ENCODE results near the gene ARAP1.

The ARAP1 gene

DNA sequence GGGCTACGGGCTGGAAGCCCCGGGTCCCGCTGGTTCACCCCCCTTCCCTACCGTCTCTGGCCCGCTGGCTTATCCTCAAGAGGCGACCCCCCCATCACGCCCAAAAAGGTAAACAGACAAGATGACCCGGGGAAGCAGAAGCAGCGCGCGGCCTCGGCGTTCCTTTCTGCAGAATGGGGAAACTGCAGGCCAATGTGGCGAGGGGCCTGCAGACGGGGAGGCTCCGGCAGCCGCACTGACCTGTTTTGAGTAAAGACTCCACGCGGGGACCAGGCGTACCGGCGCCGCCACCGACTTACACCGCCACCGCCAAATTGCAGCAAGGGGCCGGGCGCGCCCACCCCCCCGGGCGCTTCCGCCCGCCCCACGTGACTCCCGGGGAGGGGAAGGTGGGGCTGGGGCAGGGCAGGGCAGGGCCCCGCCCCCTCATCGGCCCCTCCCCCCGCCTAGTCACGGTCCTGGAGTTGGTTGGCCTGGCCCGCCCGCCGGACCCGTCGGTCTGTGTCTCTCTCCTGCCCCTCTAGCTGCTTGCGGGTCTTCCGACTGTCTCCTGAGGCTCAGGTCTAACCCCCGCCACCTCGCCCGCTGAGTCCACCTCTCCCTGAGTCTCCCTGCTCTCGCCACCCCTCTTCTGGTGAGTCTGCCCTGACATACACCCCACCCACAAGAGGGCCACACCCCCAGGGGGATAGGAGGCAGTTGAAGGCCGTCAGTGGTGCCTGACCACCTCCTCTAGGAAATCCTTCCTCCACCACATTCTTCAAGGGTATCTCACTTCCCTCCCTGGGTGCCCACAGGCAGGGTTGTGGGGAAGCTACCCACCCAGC lies at the start of gene ARAP1:
Gene ARAP1 (minus strand): TSS at position 321 of the 827 bp plus-strand sequence. CDS start 25,280 bp downstream, outside the sequence.
- H3K4me3 ChIP-seq (replicated peaks; ENCODE audit: low read depth, low read length): peak within 1 kb of the TSS; percentile 72
- no peaks in the 10 kb centered on the region for H3K27me3 ChIP-seq (replicated peaks; ENCODE audit: control insufficient read depth, insufficient read depth, low read length)
- no peaks in the 10 kb centered on the region; the same call in 1 of the 2 replicates for H3K36me3 ChIP-seq (ENCODE audit: control insufficient read depth, insufficient read depth, low read length)
- TF ChIP-seq, protein P1, sequence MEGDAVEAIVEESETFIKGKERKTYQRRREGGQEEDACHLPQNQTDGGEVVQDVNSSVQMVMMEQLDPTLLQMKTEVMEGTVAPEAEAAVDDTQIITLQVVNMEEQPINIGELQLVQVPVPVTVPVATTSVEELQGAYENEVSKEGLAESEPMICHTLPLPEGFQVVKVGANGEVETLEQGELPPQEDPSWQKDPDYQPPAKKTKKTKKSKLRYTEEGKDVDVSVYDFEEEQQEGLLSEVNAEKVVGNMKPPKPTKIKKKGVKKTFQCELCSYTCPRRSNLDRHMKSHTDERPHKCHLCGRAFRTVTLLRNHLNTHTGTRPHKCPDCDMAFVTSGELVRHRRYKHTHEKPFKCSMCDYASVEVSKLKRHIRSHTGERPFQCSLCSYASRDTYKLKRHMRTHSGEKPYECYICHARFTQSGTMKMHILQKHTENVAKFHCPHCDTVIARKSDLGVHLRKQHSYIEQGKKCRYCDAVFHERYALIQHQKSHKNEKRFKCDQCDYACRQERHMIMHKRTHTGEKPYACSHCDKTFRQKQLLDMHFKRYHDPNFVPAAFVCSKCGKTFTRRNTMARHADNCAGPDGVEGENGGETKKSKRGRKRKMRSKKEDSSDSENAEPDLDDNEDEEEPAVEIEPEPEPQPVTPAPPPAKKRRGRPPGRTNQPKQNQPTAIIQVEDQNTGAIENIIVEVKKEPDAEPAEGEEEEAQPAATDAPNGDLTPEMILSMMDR (IDR thresholded peaks at IDR 0.05; ENCODE audit: insufficient read depth, low read length, poor library complexity, severe bottlenecking): no peak
- DNase-seq (ENCODE audit: extremely low read depth, insufficient read length): peak; percentile 88

DNA sequence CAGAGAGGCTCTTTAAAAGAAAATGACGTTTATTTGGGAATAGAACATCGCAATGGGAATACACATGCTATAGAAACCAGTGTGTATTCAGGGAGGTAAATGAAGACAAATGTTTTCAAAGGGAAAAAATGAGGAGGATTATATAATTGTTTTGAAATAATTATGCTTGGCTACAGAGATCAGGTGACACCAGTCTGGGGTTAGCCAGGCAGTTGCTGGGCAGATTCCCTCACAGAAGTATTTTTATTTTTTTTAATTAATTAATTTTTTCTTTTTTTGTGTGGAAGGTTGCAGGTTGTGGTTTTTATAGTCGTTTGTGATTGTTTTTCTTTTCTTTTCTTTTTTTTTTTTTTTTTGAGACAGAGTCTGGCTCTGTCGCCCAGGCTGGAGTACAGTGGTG lies 47.2 kb upstream of the ARAP1 start:
- no peaks in the 10 kb centered on the region for H3K27me3 ChIP-seq (replicated peaks; ENCODE audit: control insufficient read depth, insufficient read depth, low read length)
- no peak overlapping the region for H3K4me3 ChIP-seq (replicated peaks; ENCODE audit: low read depth, low read length)
- H3K36me3 ChIP-seq (ENCODE audit: control insufficient read depth, insufficient read depth, low read length): no peaks in the 10 kb centered on the region
- DNase-seq (ENCODE audit: extremely low read depth, insufficient read length): no peak
- TF ChIP-seq, protein P1 (IDR thresholded peaks at IDR 0.05; ENCODE audit: insufficient read depth, low read length, poor library complexity, severe bottlenecking): no peak

DNA sequence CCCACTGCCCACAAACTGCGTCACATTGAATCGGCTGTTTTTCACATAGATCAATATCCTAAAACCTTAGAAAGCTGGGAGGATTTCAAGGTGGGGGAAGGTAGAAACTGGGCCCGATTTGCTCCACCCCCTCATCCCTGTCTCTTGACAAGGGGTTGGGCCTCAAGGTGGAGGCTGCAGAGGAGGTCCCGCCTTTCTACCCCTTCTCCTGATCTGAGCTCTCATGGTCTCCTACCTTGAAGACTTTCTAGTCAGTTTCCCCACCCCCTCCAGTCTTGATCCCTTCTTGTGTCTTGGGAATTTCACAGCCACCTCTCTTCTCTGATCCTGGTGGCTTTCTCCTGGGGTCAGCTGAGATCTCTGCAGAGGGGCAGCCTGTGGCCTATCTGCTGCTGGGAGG lies 46.2 kb upstream of the ARAP1 start:
- no peaks in the 10 kb centered on the region for H3K36me3 ChIP-seq (ENCODE audit: control insufficient read depth, insufficient read depth, low read length)
- H3K4me3 ChIP-seq (replicated peaks; ENCODE audit: low read depth, low read length): no peak overlapping the region
- no peak for DNase-seq (ENCODE audit: extremely low read depth, insufficient read length)
- H3K27me3 ChIP-seq (replicated peaks; ENCODE audit: control insufficient read depth, insufficient read depth, low read length): no peaks in the 10 kb centered on the region
- TF ChIP-seq, protein P1 (IDR thresholded peaks at IDR 0.05; ENCODE audit: insufficient read depth, low read length, poor library complexity, severe bottlenecking): no peak

DNA sequence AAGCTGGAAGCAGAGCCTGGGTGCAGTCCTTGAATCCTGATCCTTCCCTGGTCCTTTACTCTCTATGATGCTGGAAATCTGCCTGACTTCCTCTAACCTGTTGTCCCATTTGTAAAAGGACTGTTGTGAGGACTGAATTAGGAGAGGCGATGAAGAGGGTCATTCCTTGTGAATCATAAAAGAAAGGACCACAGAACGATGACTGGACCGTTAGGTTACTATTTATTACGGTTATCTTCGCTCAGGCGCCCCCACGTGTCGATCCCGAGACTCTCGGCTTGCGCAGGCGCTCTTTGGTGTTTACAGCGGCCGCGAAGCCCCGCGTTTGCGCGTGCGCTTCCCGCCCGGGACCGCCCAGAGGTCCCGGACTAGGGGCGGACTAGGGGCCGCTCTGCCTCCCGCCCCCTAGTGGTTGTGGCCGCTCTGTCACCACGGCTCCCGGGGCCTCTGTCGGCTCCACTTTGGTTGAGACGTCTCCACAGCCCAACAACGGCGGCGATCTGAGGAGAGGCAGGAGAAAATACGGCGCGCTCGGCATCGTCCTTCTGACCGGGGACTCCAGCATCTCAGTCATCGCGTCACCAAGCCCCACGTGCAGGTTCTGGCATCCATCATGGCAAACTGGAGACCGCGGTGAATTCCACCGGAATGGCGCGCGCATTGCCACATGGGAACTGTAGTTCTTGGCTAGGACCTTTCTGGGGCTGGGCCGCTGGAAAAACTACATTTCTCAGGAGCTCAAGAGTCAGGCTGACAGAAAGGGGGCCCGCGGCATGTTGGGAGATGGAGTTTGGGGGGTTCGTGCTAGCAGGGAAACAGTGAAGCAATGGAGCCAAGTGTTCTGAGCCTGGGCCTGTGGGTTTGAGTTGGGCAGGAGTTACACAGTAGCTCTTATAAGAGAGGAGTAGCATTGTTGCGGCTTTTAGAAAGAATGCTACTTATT lies 41.5 kb upstream of the ARAP1 start, which contains the start of gene STARD10:
Gene STARD10 (minus strand): TSS at position 623 of the 943 bp plus-strand sequence. CDS start 12,866 bp downstream, outside the sequence.
- DNase-seq (ENCODE audit: extremely low read depth, insufficient read length): peak; percentile 97
- TF ChIP-seq, protein P1 (IDR thresholded peaks at IDR 0.05; ENCODE audit: insufficient read depth, low read length, poor library complexity, severe bottlenecking): peak; percentile 98
- Histone ChIP-seq H3K4me3 (replicated peaks; ENCODE audit: low read depth, low read length) (peak within 1 kb of the TSS; percentile 82), H3K27me3 (replicated peaks; ENCODE audit: control insufficient read depth, insufficient read depth, low read length) (no peaks in the 10 kb centered on the region), H3K36me3 (ENCODE audit: control insufficient read depth, insufficient read depth, low read length) (no peaks in the 10 kb centered on the region)

DNA sequence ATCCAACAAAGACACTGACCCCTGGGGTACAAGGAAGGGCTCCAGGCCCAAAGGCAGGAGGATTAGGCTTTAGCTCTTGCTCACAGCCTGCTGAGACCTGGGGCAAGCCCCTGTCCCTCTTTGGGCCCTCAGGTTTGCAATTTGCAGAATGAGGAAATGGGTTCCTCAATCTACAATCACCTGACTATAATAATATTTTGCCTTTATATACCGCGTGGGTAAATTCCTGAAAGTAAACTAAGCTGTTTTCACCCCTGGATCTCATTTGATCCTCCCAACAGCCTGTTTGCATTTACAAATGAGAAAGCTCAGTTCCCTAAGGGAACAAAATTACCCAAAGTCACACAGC lies 40.8 kb upstream of the ARAP1 start:
- TF ChIP-seq, protein P1 (IDR thresholded peaks at IDR 0.05; ENCODE audit: insufficient read depth, low read length, poor library complexity, severe bottlenecking): no peak
- Histone ChIP-seq H3K4me3 (replicated peaks; ENCODE audit: low read depth, low read length) (peak overlapping the region; percentile 82), H3K36me3 (ENCODE audit: control insufficient read depth, insufficient read depth, low read length) (no peaks in the 10 kb centered on the region), H3K27me3 (replicated peaks; ENCODE audit: control insufficient read depth, insufficient read depth, low read length) (no peaks in the 10 kb centered on the region)
- no peak for DNase-seq (ENCODE audit: extremely low read depth, insufficient read length)

Measured in GM06990 (cell line).